K562 (cell line): Measurements from ENCODE around the gene PIK3C2A. TPM values are rescaled to one million over a fixed set of nuclear protein-coding genes. Genes with fewer than 3 reads are reported as not detected.

Experiments used
- ATF7 ChIP-seq: fragments of 450-650 bp; IDR thresholded peaks from 2 replicates; pipeline ENCODE4 v1.7.1; 2014; ENCODE audit warnings: mild to moderate bottlenecking, moderate library complexity
- BRCA1 ChIP-seq, 2 experiments: fragments of 450-650 bp in 1 of 2; sonication (generic) in 1 of 2; formaldehyde crosslinking in 1 of 2; IDR thresholded peaks; 2 replicates each; pipeline versions ENCODE4 v1.5.0 to v1.6.1; 2017 to 2020; ENCODE audit warnings: mild to moderate bottlenecking in 1 of 2, missing genetic modification reagents in 1 of 2
- CBX5 ChIP-seq: IDR thresholded peaks from 2 replicates; pipeline ENCODE4 v1.6.1; 2014; ENCODE audit warnings: low read depth, borderline replicate concordance
- EZH2 ChIP-seq: IDR thresholded peaks from 2 replicates; pipeline ENCODE4 v1.6.1; 2012; ENCODE audit warnings: low read depth, mild to moderate bottlenecking, inconsistent platforms, low read length, borderline replicate concordance
- FOXK1 ChIP-seq: sonication (generic); formaldehyde crosslinking; IDR thresholded peaks from 2 replicates; pipeline ENCODE4 v1.8.0; 2022; ENCODE audit warnings: missing genetic modification reagents, mild to moderate bottlenecking, borderline replicate concordance
- GTF2A2 ChIP-seq: IDR thresholded peaks from 2 replicates; pipeline ENCODE4 v1.6.1; 2016; ENCODE audit warnings: mild to moderate bottlenecking, missing genetic modification characterization, missing compliant biosample characterization
- GTF2E2 ChIP-seq: fragments of 200-800 bp; sonication (Bioruptor generic); IDR thresholded peaks from 2 replicates; pipeline ENCODE4 v1.6.1; 2016; ENCODE audit warnings: missing genetic modification characterization, missing compliant biosample characterization
- HNRNPK ChIP-seq: fragments of 200-400 bp; formaldehyde crosslinking; IDR thresholded peaks from one replicate; pipeline ENCODE4 v1.6.1; 2018; ENCODE audit warnings: mild to moderate bottlenecking, low read depth, low read length; ENCODE audit not compliant: poor library complexity, severe bottlenecking
- NCOA1 ChIP-seq: fragments of 450-650 bp; IDR thresholded peaks from 2 replicates; pipeline ENCODE4 v1.6.1; 2016; ENCODE audit warnings: low read depth
- SIN3B ChIP-seq: fragments of 450-650 bp; IDR thresholded peaks from 2 replicates; pipeline ENCODE4 v1.6.1; 2017; ENCODE audit warnings: low read depth, mild to moderate bottlenecking, moderate library complexity
- SOX6 ChIP-seq: fragments of 450-650 bp; IDR thresholded peaks from 2 replicates; pipeline ENCODE4 v1.6.1; 2014; ENCODE audit warnings: mild to moderate bottlenecking
- ZNF318 ChIP-seq, 2 experiments: fragments of 450-650 bp; IDR thresholded peaks; 2 replicates each; pipeline ENCODE4 v1.6.1; 2016; ENCODE audit warnings: mild to moderate bottlenecking in 2 of 2, borderline replicate concordance in 1 of 2, low read depth in 1 of 2, moderate library complexity in 1 of 2
- polyA plus RNA-seq, 8 experiments: library from polyadenylated mRNA; depleted of rRNA in 4 of 8; stranded (reverse) in 5 of 8; unstranded in 3 of 8; fragments of >200 nt; fragmentation: Nextera tagmentation in 2 of 8; fragmentation: Illumina TruSeq in 1 of 8; extraction: Ambion mirVana in 2 of 8; extraction: Trizol in 1 of 8; gene quantifications; 2 replicates each; pipeline versions ENCODE4 v1.2.1 to v1.2.3, GENCODE V29; 2011 to 2014; ENCODE audit warnings: inconsistent platforms in 1 of 8, missing spikeins in 1 of 8
- total RNA-seq, 7 experiments: library from RNA; depleted of rRNA in 6 of 7; stranded (reverse); fragments of >200 nt in 6 of 7; fragmentation: Illumina TruSeq in 2 of 7; extraction: Trizol in 2 of 7; gene quantifications; 2 replicates each; pipeline versions ENCODE4 v1.2.1 to v1.2.3, GENCODE V29; 2011 to 2021; ENCODE audit warnings: low replicate concordance in 1 of 7
- TF ChIP-seq, protein P1 (sequence below): fragments of 450-650 bp; formaldehyde crosslinking; IDR thresholded peaks from 2 replicates; pipeline ENCODE4 v1.4.0; 2022; ENCODE audit warnings: missing genetic modification characterization
- TF ChIP-seq, protein P2 (sequence below), 2 experiments: fragments of 450-650 bp; IDR thresholded peaks; 2 replicates each; pipeline ENCODE4 v1.6.1; 2018; ENCODE audit warnings: mild to moderate bottlenecking in 2 of 2, low read depth in 1 of 2; ENCODE audit not compliant: partially characterized antibody in 2 of 2

PIK3C2A gene
- total and polyA plus RNA-seq, 9 of the 15 experiments (the other 6 are each of a cell fraction or from before 2014, with no cell fraction given) = 3.1 to 25.2 (median 15.6) TPM

- TF ChIP-seq EZH2 (no peak), BRCA1 (IDR thresholded peaks at IDR 0.05) (no peak), BRCA1 (CRISPR knock-in tag; IDR thresholded peaks at IDR 0.05) (no peak), ZNF318 (IDR thresholded peaks at IDR 0.05; ENCODE audit: borderline replicate concordance in 1 of 2, low read depth in 1 of 2) (peak in 1 of 2 experiments; percentile 47; a peak in 1 of 4 replicates), SOX6 (peak; percentile 10; the same call in 1 of the 2 replicates), SIN3B (no peak), NCOA1 (peak; percentile 60; the same call in 1 of the 2 replicates), FOXK1 (CRISPR knock-in tag) (no peak), GTF2E2 (tag) (no peak), ATF7 (peak; percentile 84), CBX5 (no peak), HNRNPK (no peak), GTF2A2 (tag) (no peak)
- TF ChIP-seq, protein P1, sequence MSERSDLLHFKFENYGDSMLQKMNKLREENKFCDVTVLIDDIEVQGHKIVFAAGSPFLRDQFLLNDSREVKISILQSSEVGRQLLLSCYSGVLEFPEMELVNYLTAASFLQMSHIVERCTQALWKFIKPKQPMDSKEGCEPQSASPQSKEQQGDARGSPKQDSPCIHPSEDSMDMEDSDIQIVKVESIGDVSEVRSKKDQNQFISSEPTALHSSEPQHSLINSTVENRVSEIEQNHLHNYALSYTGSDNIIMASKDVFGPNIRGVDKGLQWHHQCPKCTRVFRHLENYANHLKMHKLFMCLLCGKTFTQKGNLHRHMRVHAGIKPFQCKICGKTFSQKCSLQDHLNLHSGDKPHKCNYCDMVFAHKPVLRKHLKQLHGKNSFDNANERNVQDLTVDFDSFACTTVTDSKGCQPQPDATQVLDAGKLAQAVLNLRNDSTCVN (CRISPR knock-in tag) = no peak
- TF ChIP-seq, protein P2, sequence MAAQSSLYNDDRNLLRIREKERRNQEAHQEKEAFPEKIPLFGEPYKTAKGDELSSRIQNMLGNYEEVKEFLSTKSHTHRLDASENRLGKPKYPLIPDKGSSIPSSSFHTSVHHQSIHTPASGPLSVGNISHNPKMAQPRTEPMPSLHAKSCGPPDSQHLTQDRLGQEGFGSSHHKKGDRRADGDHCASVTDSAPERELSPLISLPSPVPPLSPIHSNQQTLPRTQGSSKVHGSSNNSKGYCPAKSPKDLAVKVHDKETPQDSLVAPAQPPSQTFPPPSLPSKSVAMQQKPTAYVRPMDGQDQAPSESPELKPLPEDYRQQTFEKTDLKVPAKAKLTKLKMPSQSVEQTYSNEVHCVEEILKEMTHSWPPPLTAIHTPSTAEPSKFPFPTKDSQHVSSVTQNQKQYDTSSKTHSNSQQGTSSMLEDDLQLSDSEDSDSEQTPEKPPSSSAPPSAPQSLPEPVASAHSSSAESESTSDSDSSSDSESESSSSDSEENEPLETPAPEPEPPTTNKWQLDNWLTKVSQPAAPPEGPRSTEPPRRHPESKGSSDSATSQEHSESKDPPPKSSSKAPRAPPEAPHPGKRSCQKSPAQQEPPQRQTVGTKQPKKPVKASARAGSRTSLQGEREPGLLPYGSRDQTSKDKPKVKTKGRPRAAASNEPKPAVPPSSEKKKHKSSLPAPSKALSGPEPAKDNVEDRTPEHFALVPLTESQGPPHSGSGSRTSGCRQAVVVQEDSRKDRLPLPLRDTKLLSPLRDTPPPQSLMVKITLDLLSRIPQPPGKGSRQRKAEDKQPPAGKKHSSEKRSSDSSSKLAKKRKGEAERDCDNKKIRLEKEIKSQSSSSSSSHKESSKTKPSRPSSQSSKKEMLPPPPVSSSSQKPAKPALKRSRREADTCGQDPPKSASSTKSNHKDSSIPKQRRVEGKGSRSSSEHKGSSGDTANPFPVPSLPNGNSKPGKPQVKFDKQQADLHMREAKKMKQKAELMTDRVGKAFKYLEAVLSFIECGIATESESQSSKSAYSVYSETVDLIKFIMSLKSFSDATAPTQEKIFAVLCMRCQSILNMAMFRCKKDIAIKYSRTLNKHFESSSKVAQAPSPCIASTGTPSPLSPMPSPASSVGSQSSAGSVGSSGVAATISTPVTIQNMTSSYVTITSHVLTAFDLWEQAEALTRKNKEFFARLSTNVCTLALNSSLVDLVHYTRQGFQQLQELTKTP (IDR thresholded peaks at IDR 0.05; ENCODE audit: low read depth in 1 of 2, partially characterized antibody in 2 of 2) = no peak
These were observed 49.4 kb upstream of the PIK3C2A start (continued) for GRCh38 chr11:17257196-17257595.
